Epithelial cell of proximal tubule (primary cell): ENCODE results near the gene CHMP1B. TPM values are rescaled to one million over a fixed set of nuclear protein-coding genes. Genes with fewer than 3 reads are reported as not detected.

ENCODE experiments used
- DNase-seq: peaks from one replicate; pipeline ENCODE4 v3.0.0-alpha.2; 2011; ENCODE audit warnings: low read depth
- H3K4me3 ChIP-seq: 2 replicates; pipeline ENCODE4 v1.5.1; 2011; ENCODE audit warnings: low read depth, mild to moderate bottlenecking, low read length
- total RNA-seq: library from RNA; depleted of rRNA; stranded (reverse); fragments of >200 nt; gene quantifications from 2 replicates; pipeline ENCODE4 v1.2.3, GENCODE V29; 2015
- TF ChIP-seq, protein P1 (sequence below): conservative IDR thresholded peaks from 2 replicates; pipeline ENCODE4 v1.5.1; 2012; ENCODE audit warnings: low read depth, mild to moderate bottlenecking, low read length

Gene CHMP1B
- total RNA-seq, 1 donor from 2014 or later = 69.8 TPM

DNA sequence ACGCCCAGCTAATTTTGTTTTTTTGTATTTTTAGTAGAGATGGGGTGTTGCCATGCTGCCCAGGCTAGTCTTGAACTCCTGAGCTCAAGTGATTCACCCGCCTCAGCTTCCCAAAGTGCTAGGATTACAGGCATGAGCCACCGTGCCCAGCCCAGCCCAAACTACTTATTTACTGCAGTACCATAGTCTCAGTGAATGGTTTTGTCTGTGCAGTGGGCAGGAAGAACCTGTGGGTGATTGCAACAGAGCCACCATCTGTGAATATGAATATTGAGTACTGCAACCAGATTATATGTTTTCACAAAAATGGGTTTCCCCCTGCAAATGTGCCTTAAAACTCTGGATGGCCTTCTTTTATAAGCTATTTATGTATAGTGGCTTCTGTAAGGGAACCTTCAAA is 47.9 kb downstream of the CHMP1B start:
- no peak for DNase-seq
- TF ChIP-seq, protein P1, sequence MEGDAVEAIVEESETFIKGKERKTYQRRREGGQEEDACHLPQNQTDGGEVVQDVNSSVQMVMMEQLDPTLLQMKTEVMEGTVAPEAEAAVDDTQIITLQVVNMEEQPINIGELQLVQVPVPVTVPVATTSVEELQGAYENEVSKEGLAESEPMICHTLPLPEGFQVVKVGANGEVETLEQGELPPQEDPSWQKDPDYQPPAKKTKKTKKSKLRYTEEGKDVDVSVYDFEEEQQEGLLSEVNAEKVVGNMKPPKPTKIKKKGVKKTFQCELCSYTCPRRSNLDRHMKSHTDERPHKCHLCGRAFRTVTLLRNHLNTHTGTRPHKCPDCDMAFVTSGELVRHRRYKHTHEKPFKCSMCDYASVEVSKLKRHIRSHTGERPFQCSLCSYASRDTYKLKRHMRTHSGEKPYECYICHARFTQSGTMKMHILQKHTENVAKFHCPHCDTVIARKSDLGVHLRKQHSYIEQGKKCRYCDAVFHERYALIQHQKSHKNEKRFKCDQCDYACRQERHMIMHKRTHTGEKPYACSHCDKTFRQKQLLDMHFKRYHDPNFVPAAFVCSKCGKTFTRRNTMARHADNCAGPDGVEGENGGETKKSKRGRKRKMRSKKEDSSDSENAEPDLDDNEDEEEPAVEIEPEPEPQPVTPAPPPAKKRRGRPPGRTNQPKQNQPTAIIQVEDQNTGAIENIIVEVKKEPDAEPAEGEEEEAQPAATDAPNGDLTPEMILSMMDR = no peak

DNA sequence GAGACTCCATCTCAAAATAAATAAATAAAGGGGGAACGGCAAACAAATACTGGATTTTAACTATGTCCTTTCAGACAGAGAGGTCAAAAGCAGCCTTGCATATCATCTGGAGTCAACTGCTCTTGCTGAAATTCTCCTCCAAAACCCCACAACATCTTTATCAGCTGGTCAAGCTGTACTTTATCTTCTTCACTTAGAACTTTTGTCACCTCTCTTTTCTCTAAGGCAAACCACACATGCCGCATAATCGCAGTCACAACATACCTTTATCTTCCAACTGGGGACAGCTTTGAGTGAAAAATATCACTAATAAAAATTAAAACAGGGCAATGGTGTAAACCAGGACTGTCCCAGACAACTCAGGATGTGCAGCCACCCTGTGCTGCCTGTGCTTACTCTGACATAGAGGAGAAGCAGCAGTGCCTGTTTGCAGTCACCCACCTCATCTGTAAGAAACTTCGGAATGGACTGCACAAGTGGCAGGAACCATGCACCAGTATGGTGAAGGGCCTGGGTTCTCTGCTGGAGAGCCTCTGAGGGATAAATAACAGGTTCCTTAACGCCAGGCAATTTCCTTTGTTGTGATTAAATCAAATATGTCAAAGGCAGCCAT is 50.7 kb downstream of the CHMP1B start:
- H3K4me3 ChIP-seq = no peak overlapping the region
- no peak for DNase-seq
- TF ChIP-seq, protein P1 = no peak

More for the DNA sequence above, 47.9 kb downstream of the CHMP1B start:
- no peak overlapping the region for H3K4me3 ChIP-seq

DNA sequence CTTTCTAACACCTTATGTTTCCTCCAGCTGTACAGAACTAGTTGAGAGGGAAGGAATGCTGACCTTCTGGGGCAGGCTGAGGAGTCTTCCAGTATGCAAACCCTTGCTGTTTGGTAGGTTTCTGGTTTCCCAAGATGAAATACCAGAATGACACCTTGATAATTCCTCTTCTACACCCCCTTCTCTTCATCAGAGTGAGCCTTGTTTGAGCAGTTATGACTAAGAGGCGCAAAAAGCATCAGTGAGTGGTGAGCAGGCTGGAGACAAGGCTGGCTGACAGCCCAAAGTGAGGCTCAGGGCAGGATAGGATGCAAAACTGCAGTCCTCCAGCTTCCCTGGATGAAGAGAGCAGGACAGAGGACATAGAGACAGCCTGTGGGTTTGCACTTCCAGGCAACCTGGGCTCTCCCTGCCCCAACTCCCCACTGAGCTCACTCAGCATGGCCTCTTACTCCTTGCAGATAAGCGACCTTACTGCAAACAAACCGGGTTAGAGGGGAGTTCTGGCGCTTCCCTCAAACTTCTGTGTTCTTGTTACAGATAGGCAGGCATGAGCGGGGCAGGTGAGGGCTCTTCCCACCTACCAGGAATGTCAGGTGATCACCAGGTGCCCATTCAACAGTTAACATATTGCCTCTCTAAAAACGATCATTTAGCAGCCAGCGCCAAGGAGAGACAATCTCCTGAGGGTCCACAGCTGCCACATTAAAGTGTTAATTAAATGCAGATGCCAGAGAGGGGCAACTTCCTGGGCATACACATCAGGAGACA is 51.5 kb downstream of the CHMP1B start:
- no peak for DNase-seq
- TF ChIP-seq, protein P1 = no peak
- H3K4me3 ChIP-seq = no peak overlapping the region

Other genes starting within 250 kb of the CHMP1B start
- gene SLC35G4, start 241.8 kb upstream of the CHMP1B start, total RNA-seq = not detected in 2 replicates
- 3.2 and 5.0 TPM in 2 replicates for gene GNAL, start 162.1 kb upstream of the CHMP1B start, total RNA-seq
- gene MPPE1, start 56.9 kb downstream of the CHMP1B start, total RNA-seq = 15.2 and 32.5 TPM in 2 replicates
- gene IMPA2, start 130.1 kb downstream of the CHMP1B start, total RNA-seq = 59.0 and 89.9 TPM in 2 replicates
- gene ANKRD62, start 242.4 kb downstream of the CHMP1B start, total RNA-seq = not detected in 2 replicates